ENCODE results near the gene PCNA. TPM values are rescaled to one million over a fixed set of nuclear protein-coding genes. Genes with fewer than 3 reads are reported as not detected.
"Not testable (repeated sequence)": the region's sequence is repeated elsewhere in the genome, so short reads cannot be mapped to it uniquely, and the experiment has no call there.

The PCNA gene
- total RNA-seq, 1 experiment from 2014 or later: 182 TPM

DNA sequence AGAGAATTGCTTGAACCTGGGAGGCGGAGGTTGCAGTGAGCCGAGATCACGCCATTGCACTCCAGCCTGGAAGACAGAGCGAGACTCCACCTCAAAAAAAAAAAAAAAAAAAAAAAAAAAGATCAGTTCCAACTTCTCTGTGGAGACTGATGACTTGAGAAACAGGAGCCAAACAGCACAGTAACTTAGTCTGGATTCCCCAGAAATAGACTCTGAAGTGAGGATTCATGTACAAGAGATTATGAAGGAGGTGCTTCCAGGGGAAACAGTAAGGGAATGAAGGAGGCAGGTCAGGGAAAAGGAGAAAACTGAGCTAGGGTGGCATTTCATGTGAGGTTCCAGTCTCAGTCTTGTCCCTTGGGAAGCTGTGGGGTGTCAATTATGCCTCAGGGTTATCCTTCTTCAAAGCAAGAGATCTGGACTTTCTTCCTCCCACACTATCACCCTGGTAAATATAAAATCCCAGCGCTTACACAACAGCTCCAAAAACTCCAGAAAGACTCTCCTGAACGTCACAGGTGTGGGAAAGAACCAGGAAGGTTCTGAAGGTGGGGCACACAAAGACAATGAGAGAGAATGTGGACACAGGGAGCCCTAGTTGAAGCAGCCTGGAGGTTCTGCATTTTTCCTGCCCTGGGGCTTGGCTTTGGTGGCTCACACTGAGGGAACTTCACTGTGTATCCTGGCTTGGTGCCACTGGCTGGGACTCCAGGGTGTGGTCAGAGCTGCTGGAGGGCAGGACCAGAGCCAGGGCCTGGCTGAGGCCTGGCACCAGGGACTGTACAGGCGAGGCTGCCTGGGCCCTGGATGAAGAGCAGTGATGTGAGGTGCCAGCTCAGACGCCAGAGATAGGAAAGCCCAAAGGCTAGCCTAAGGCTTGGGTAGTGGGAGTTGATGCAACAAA lies 46.8 kb downstream of the PCNA start:
- intact Hi-C loops (cut with micrococcal nuclease; ENCODE audit: unreplicated experiment): no loop called here
- CTCF ChIA-PET: interaction anchor here (0.5 to 0.7 kb wide), 2 partner anchors 57 to 143 kb away, joined by 3 to 8 read pairs; no protein-coding TSS in a partner anchor
- POLR2A ChIA-PET: no interaction called here

DNA sequence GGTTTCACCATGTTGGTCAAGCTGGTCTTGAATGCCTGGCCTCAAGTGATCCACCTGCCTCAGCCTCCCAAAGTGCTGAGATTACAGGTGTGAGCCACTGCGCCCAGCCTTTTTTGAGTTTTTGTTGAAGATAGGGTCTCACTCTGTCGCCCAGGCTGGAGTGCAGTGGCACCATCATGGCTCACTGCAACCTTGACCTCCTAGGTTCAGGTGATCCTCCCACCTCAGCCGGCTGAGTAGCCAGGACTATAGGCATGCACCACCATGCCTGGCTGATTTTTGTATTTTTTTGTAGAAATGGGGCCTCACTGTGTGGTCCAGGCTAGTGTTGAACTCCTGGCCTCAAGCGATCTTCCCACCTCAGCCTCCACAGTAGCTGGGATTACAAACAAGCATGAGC lies 47.8 kb downstream of the PCNA start:
- H3K27ac ChIP-seq (ENCODE audit: low read length); POLR2A ChIA-PET; BruUV-seq (replicated peaks); H3K4me3 ChIP-seq (ENCODE audit: low read depth in 2 of 2, low read length in 2 of 2); H3K9me3 ChIP-seq (ENCODE audit: control insufficient read depth, insufficient read depth, low read depth, low read length); intact Hi-C loops (cut with micrococcal nuclease; ENCODE audit: unreplicated experiment); in situ Hi-C loops (cut with HindIII; ENCODE audit: low pct_unique_long_range_greater_than_20kb, low sequenced_read_pairs); H3K36me3 ChIP-seq (ENCODE audit: control insufficient read depth, insufficient read depth, low read length); CTCF ChIA-PET; H3K27me3 ChIP-seq (ENCODE audit: control insufficient read depth, insufficient read depth, low read length); DNase-seq (ENCODE audit: low read depth, low spot score); H3K4me1 ChIP-seq (ENCODE audit: control insufficient read depth, insufficient read depth, low read length); ATAC-seq: not testable (repeated sequence)

More for the DNA sequence above, 46.8 kb downstream of the PCNA start:
- no TSS peak for BruUV-seq (replicated peaks)
- ATAC-seq (peak; percentile 91), DNase-seq (ENCODE audit: low read depth, low spot score) (no peak)
- Histone ChIP-seq H3K4me1 (ENCODE audit: control insufficient read depth, insufficient read depth, low read length) (peaks cover 6% of the 10 kb centered on the region; the same call in 1 of the 2 replicates), H3K9me3 (ENCODE audit: control insufficient read depth, insufficient read depth, low read depth, low read length) (no peaks in the 10 kb centered on the region), H3K36me3 (ENCODE audit: control insufficient read depth, insufficient read depth, low read length) (no peaks in the 10 kb centered on the region), H3K27me3 (ENCODE audit: control insufficient read depth, insufficient read depth, low read length) (no peaks in the 10 kb centered on the region), H3K27ac (ENCODE audit: low read length) (no peak overlapping the region), H3K4me3 (ENCODE audit: low read depth in 2 of 2, low read length in 2 of 2) (no peak overlapping the region)
- in situ Hi-C loops (cut with HindIII; ENCODE audit: low pct_unique_long_range_greater_than_20kb, low sequenced_read_pairs): no loop called here
- no peak for TF ChIP-seq TCF7L2 (IDR thresholded peaks at IDR 0.05; ENCODE audit: low read depth, low read length)
- TF ChIP-seq SIN3A (IDR thresholded peaks at IDR 0.05; ENCODE audit: borderline replicate concordance, insufficient read depth, low read depth, low read length): no peak
- TF ChIP-seq, protein P1, sequence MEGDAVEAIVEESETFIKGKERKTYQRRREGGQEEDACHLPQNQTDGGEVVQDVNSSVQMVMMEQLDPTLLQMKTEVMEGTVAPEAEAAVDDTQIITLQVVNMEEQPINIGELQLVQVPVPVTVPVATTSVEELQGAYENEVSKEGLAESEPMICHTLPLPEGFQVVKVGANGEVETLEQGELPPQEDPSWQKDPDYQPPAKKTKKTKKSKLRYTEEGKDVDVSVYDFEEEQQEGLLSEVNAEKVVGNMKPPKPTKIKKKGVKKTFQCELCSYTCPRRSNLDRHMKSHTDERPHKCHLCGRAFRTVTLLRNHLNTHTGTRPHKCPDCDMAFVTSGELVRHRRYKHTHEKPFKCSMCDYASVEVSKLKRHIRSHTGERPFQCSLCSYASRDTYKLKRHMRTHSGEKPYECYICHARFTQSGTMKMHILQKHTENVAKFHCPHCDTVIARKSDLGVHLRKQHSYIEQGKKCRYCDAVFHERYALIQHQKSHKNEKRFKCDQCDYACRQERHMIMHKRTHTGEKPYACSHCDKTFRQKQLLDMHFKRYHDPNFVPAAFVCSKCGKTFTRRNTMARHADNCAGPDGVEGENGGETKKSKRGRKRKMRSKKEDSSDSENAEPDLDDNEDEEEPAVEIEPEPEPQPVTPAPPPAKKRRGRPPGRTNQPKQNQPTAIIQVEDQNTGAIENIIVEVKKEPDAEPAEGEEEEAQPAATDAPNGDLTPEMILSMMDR (IDR thresholded peaks at IDR 0.05): no peak

- no peak for DNase-seq (ENCODE audit: low read depth, low spot score)
- Histone ChIP-seq H3K27ac (ENCODE audit: low read length) (no peak overlapping the region), H3K4me1 (ENCODE audit: control insufficient read depth, insufficient read depth, low read length) (peaks cover 4% of the 10 kb centered on the region; the same call in 1 of the 2 replicates), H3K36me3 (ENCODE audit: control insufficient read depth, insufficient read depth, low read length) (no peaks in the 10 kb centered on the region), H3K4me3 (ENCODE audit: low read depth in 2 of 2, low read length in 2 of 2) (no peak overlapping the region), H3K9me3 (ENCODE audit: control insufficient read depth, insufficient read depth, low read depth, low read length) (no peaks in the 10 kb centered on the region), H3K27me3 (ENCODE audit: control insufficient read depth, insufficient read depth, low read length) (no peaks in the 10 kb centered on the region)
- ChIA-PET POLR2A (no interaction called here), CTCF (no interaction called here)
- no peak for ATAC-seq
- no TSS peak for BruUV-seq (replicated peaks)
- TF ChIP-seq, protein P2, sequence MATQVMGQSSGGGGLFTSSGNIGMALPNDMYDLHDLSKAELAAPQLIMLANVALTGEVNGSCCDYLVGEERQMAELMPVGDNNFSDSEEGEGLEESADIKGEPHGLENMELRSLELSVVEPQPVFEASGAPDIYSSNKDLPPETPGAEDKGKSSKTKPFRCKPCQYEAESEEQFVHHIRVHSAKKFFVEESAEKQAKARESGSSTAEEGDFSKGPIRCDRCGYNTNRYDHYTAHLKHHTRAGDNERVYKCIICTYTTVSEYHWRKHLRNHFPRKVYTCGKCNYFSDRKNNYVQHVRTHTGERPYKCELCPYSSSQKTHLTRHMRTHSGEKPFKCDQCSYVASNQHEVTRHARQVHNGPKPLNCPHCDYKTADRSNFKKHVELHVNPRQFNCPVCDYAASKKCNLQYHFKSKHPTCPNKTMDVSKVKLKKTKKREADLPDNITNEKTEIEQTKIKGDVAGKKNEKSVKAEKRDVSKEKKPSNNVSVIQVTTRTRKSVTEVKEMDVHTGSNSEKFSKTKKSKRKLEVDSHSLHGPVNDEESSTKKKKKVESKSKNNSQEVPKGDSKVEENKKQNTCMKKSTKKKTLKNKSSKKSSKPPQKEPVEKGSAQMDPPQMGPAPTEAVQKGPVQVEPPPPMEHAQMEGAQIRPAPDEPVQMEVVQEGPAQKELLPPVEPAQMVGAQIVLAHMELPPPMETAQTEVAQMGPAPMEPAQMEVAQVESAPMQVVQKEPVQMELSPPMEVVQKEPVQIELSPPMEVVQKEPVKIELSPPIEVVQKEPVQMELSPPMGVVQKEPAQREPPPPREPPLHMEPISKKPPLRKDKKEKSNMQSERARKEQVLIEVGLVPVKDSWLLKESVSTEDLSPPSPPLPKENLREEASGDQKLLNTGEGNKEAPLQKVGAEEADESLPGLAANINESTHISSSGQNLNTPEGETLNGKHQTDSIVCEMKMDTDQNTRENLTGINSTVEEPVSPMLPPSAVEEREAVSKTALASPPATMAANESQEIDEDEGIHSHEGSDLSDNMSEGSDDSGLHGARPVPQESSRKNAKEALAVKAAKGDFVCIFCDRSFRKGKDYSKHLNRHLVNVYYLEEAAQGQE (IDR thresholded peaks at IDR 0.05; ENCODE audit: insufficient read depth in 1 of 2, low read depth in 2 of 2, low read length in 1 of 2): no peak
- no peak for TF ChIP-seq POLR2AphosphoS5 (IDR thresholded peaks at IDR 0.05; ENCODE audit: low read depth, low read length)
- no peak for TF ChIP-seq TCF7L2 (IDR thresholded peaks at IDR 0.05; ENCODE audit: low read depth, low read length)
- intact Hi-C loops (cut with micrococcal nuclease; ENCODE audit: unreplicated experiment): no loop called here
- in situ Hi-C loops (cut with HindIII; ENCODE audit: low pct_unique_long_range_greater_than_20kb, low sequenced_read_pairs): no loop called here
Observed at GRCh38 chr20:5070570-5070969, 49.2 kb downstream of the PCNA start.

All from Panc1 (cell line).